Calu3 (cell line): ENCODE measurements around the gene HHAT. TPM values are rescaled to one million over a fixed set of nuclear protein-coding genes. Genes with fewer than 3 reads are reported as not detected.

ENCODE experiments used
- BruUV-seq: library from RNA; stranded (reverse); fragments of 400-500 nt; replicated peaks from 2 replicates; lab custom pipeline; 2021; lab: Mats Ljungman, UMichigan
- CTCF ChIA-PET: fragments of 300-600 bp; sonication (Branson Sonifier 250); formaldehyde crosslinking; loops from one replicate; lab custom pipeline; 2022; ENCODE audit warnings: antibody characterized with exemption; lab: Charles Lee
- DNase-seq: peaks from one replicate; pipeline ENCODE4 v3.0.0; 2022
- H3K27ac Mint-ChIP-seq: one replicate; pipeline ENCODE4 v1.8.0; 2022; ENCODE audit warnings: mixed read lengths; ENCODE audit not compliant: unreplicated experiment
- H3K27me3 Mint-ChIP-seq: one replicate; pipeline ENCODE4 v1.8.0; 2022; ENCODE audit warnings: mixed read lengths; ENCODE audit not compliant: unreplicated experiment
- H3K36me3 Mint-ChIP-seq: one replicate; pipeline ENCODE4 v1.8.0; 2022; ENCODE audit warnings: mild to moderate bottlenecking, moderate library complexity, mixed read lengths; ENCODE audit not compliant: insufficient read depth, unreplicated experiment
- H3K4me1 Mint-ChIP-seq: one replicate; pipeline ENCODE4 v1.8.0; 2022; ENCODE audit warnings: mild to moderate bottlenecking, low read depth, mixed read lengths; ENCODE audit not compliant: unreplicated experiment
- H3K4me3 Mint-ChIP-seq: one replicate; pipeline ENCODE4 v1.8.0; 2022; ENCODE audit warnings: mild to moderate bottlenecking, low read depth, moderate library complexity, mixed read lengths; ENCODE audit not compliant: unreplicated experiment
- H3K9me3 Mint-ChIP-seq: one replicate; pipeline ENCODE4 v1.8.0; 2022; ENCODE audit warnings: low read depth, mixed read lengths; ENCODE audit not compliant: unreplicated experiment
- CTCF ChIP-seq: fragments of 200-600 bp; IDR thresholded peaks from one replicate; pipeline ENCODE4 v1.8.0; 2022; ENCODE audit warnings: antibody characterized with exemption; ENCODE audit not compliant: unreplicated experiment
- intact Hi-C: fragments of 100-400 bp; cut with micrococcal nuclease; formaldehyde crosslinking; loops from one replicate; pipeline ENCODE4 v1.10.0; 2022; ENCODE audit not compliant: unreplicated experiment
- total RNA-seq: library from RNA; stranded (reverse); gene quantifications from 2 replicates; pipeline ENCODE4 v1.2.3, GENCODE V29; 2022

Gene HHAT
- total RNA-seq, 1 experiment from 2014 or later: 5.8 TPM

- no peaks in the 10 kb centered on the region for H3K36me3 Mint-ChIP-seq
- H3K27me3 Mint-ChIP-seq: no peaks in the 10 kb centered on the region
- H3K4me1 Mint-ChIP-seq: no peaks in the 10 kb centered on the region
- H3K4me3 Mint-ChIP-seq: no peak overlapping the region
- TF ChIP-seq CTCF: no peak
- peaks cover 12% of the 10 kb centered on the region for H3K9me3 Mint-ChIP-seq
- no peak for DNase-seq
- no peak overlapping the region for H3K27ac Mint-ChIP-seq
- CTCF ChIA-PET: no interaction called here
- intact Hi-C loops: no loop called here
- BruUV-seq: no TSS peak
These were observed 306.4 kb downstream of the HHAT start for GRCh38 chr1:210635108-210635507.

- CTCF ChIA-PET: no interaction called here
- BruUV-seq: no TSS peak
- no peak for TF ChIP-seq CTCF
- intact Hi-C loops: no loop called here
- H3K9me3 Mint-ChIP-seq: peaks cover 3% of the 10 kb centered on the region
- H3K4me3 Mint-ChIP-seq: no peak overlapping the region
- H3K4me1 Mint-ChIP-seq: no peaks in the 10 kb centered on the region
- no peak overlapping the region for H3K27ac Mint-ChIP-seq
- no peak for DNase-seq
- no peaks in the 10 kb centered on the region for H3K36me3 Mint-ChIP-seq
- no peaks in the 10 kb centered on the region for H3K27me3 Mint-ChIP-seq
These were observed 312.9 kb downstream of the HHAT start for GRCh38 chr1:210641582-210641981.

- Mint-ChIP-seq H3K36me3 (no peaks in the 10 kb centered on the region), H3K9me3 (no peaks in the 10 kb centered on the region), H3K27me3 (no peaks in the 10 kb centered on the region), H3K4me3 (no peak overlapping the region), H3K4me1 (no peaks in the 10 kb centered on the region), H3K27ac (no peak overlapping the region)
- no peak for DNase-seq
- no TSS peak for BruUV-seq
- intact Hi-C loops: no loop called here
- CTCF ChIA-PET: no interaction called here
- no peak for TF ChIP-seq CTCF
These were observed 317.0 kb downstream of the HHAT start for GRCh38 chr1:210645582-210646257.

- DNase-seq: no peak
- Mint-ChIP-seq H3K9me3 (no peaks in the 10 kb centered on the region), H3K27me3 (no peaks in the 10 kb centered on the region), H3K4me3 (no peak overlapping the region), H3K36me3 (no peaks in the 10 kb centered on the region), H3K27ac (no peak overlapping the region), H3K4me1 (no peaks in the 10 kb centered on the region)
- BruUV-seq: no TSS peak
- no peak for TF ChIP-seq CTCF
- intact Hi-C loops: no loop called here
- CTCF ChIA-PET: no interaction called here
These were observed 317.5 kb downstream of the HHAT start for GRCh38 chr1:210646258-210646616.
